Measurements from ENCODE around the gene LRP5.

The LRP5 gene

GRCh38 chr11:68333173-68333572 lies 20.8 kb downstream of the LRP5 start:
- TF ChIP-seq CTCF (IDR thresholded peaks at IDR 0.05; ENCODE audit: low read depth, low read length, missing control alignments) = no peak
- no peak for DNase-seq (ENCODE audit: extremely low read depth, low read depth)
- no peak overlapping the region for H3K4me3 ChIP-seq (replicated peaks; ENCODE audit: low read depth, low read length)

GRCh38 chr11:68334923-68335322 lies 22.5 kb downstream of the LRP5 start:
- no peak for DNase-seq (ENCODE audit: extremely low read depth, low read depth)
- no peak for TF ChIP-seq CTCF (IDR thresholded peaks at IDR 0.05; ENCODE audit: low read depth, low read length, missing control alignments)
- no peak overlapping the region for H3K4me3 ChIP-seq (replicated peaks; ENCODE audit: low read depth, low read length)

- no peak for DNase-seq (ENCODE audit: extremely low read depth, low read depth)
- no peak for TF ChIP-seq CTCF (IDR thresholded peaks at IDR 0.05; ENCODE audit: low read depth, low read length, missing control alignments)
- no peak overlapping the region for H3K4me3 ChIP-seq (replicated peaks; ENCODE audit: low read depth, low read length)
These were observed 23.3 kb downstream of the LRP5 start for GRCh38 chr11:68335683-68336082.

- no peak for TF ChIP-seq CTCF (IDR thresholded peaks at IDR 0.05; ENCODE audit: low read depth, low read length, missing control alignments)
- no peak for DNase-seq (ENCODE audit: extremely low read depth, low read depth)
- no peak overlapping the region for H3K4me3 ChIP-seq (replicated peaks; ENCODE audit: low read depth, low read length)
These were observed 24.3 kb downstream of the LRP5 start for GRCh38 chr11:68336716-68337115.

GRCh38 chr11:68337399-68337835 lies 25.0 kb downstream of the LRP5 start:
- no peak for DNase-seq (ENCODE audit: extremely low read depth, low read depth)
- TF ChIP-seq CTCF (IDR thresholded peaks at IDR 0.05; ENCODE audit: low read depth, low read length, missing control alignments) = no peak

GRCh38 chr11:68338051-68338780 lies 25.8 kb downstream of the LRP5 start:
- no peak for TF ChIP-seq CTCF (IDR thresholded peaks at IDR 0.05; ENCODE audit: low read depth, low read length, missing control alignments)
- no peak for DNase-seq (ENCODE audit: extremely low read depth, low read depth)
- H3K4me3 ChIP-seq (replicated peaks; ENCODE audit: low read depth, low read length) = no peak overlapping the region

More at GRCh38 chr11:68337399-68337835, 25.0 kb downstream of the LRP5 start:
- H3K4me3 ChIP-seq (replicated peaks; ENCODE audit: low read depth, low read length) = no peak overlapping the region
